Esophagus (tissue), 2 donors: Measurements from ENCODE around the gene EEFSEC. TPM values are rescaled to one million over a fixed set of nuclear protein-coding genes. Genes with fewer than 3 reads are reported as not detected.

ENCODE experiments used
- H3K27ac ChIP-seq, 2 donors: one replicate each; pipeline ENCODE4 v1.5.1; 2013; ENCODE audit warnings: low read depth in 2 of 2, mild to moderate bottlenecking in 2 of 2, inconsistent platforms in 1 of 2, low read length in 1 of 2, moderate library complexity in 1 of 2
- H3K27me3 ChIP-seq, 2 donors: one replicate each; pipeline ENCODE4 v1.6.1; 2013; ENCODE audit warnings: low read length in 2 of 2, control low read depth in 1 of 2, mild to moderate bottlenecking in 1 of 2; ENCODE audit not compliant: insufficient read depth in 2 of 2, control insufficient read depth in 1 of 2
- H3K36me3 ChIP-seq, 2 donors: one replicate each; pipeline ENCODE4 v1.6.1; 2013; ENCODE audit warnings: low read length in 1 of 2; ENCODE audit not compliant: control insufficient read depth in 2 of 2, insufficient read depth in 2 of 2
- H3K4me1 ChIP-seq, 2 donors: one replicate each; pipeline ENCODE4 v1.6.1; 2013; ENCODE audit warnings: low read length in 1 of 2; ENCODE audit not compliant: control insufficient read depth in 2 of 2, insufficient read depth in 2 of 2
- H3K4me3 ChIP-seq, 2 donors: one replicate each; pipeline ENCODE4 v1.5.1; 2013; ENCODE audit warnings: low read length in 2 of 2, mild to moderate bottlenecking in 2 of 2, low read depth in 1 of 2, moderate library complexity in 1 of 2
- H3K9me3 ChIP-seq, 2 donors: one replicate each; pipeline ENCODE4 v1.6.1; 2013; ENCODE audit warnings: mild to moderate bottlenecking in 2 of 2, low read depth in 1 of 2, low read length in 1 of 2, moderate library complexity in 1 of 2; ENCODE audit not compliant: control insufficient read depth in 2 of 2, insufficient read depth in 1 of 2
- WGBS, 2 donors: extraction: QIAGEN DNeasy Blood & Tissue Kit; methylation state at CpG; one replicate each; pipeline ENCODE4 v1.1.7; 2013; 5-methylcytosine and 5-hydroxymethylcytosine counted together
- polyA plus RNA-seq, 2 donors: library from polyadenylated mRNA; stranded (reverse); fragments of 200-250 nt; gene quantifications; one replicate each; pipeline ENCODE4 v1.2.3, GENCODE V29; 2013
- donor health status: healthy with polysubstance abuse.
- donor health status: Bipolar disorder and iron deficiency.

EEFSEC gene
- polyA plus RNA-seq, 2 donors, result 6.1 to 10.0 TPM

- Histone ChIP-seq H3K27me3 (no peaks in the 10 kb centered on the region), H3K9me3 (peaks cover 0 to 6% of the 10 kb centered on the region in 2 donors), H3K27ac (no peak overlapping the region), H3K4me3 (no peak overlapping the region), H3K4me1 (peaks cover 0 to 5% of the 10 kb centered on the region in 2 donors), H3K36me3 (peaks cover 0 to 2% of the 10 kb centered on the region in 2 donors)
Measured at GRCh38 chr3:128222796-128223385, 69.6 kb downstream of the EEFSEC start.

- no peak overlapping the region for H3K4me3 ChIP-seq
- 84 to 90% methylated on average over 8 of the region's 8 CpGs for WGBS, 2 donors
- no peak overlapping the region for H3K27ac ChIP-seq
- no peaks in the 10 kb centered on the region for H3K27me3 ChIP-seq
- H3K36me3 ChIP-seq, result no peaks in the 10 kb centered on the region
- H3K4me1 ChIP-seq, result peaks cover 0 to 3% of the 10 kb centered on the region in 2 donors
- H3K9me3 ChIP-seq, result peaks cover 0 to 6% of the 10 kb centered on the region in 2 donors
Measured at GRCh38 chr3:128226186-128226725, 73.0 kb downstream of the EEFSEC start.

- Histone ChIP-seq H3K27ac (no peak overlapping the region), H3K36me3 (no peaks in the 10 kb centered on the region), H3K4me1 (peaks cover 0 to 3% of the 10 kb centered on the region in 2 donors), H3K4me3 (no peak overlapping the region), H3K27me3 (no peaks in the 10 kb centered on the region), H3K9me3 (peaks cover 0 to 6% of the 10 kb centered on the region in 2 donors)
- 62 to 76% methylated on average over 5 of the region's 5 CpGs for WGBS, 2 donors
Measured at GRCh38 chr3:128226795-128227395, 73.6 kb downstream of the EEFSEC start.

- Histone ChIP-seq H3K9me3 (peaks cover 0 to 6% of the 10 kb centered on the region in 2 donors), H3K4me1 (peaks cover 0 to 3% of the 10 kb centered on the region in 2 donors), H3K27me3 (no peaks in the 10 kb centered on the region), H3K27ac (no peak overlapping the region), H3K36me3 (no peaks in the 10 kb centered on the region), H3K4me3 (no peak overlapping the region)
- 94% methylated on average over 4 of the region's 4 CpGs for WGBS, 2 donors
Measured at GRCh38 chr3:128227507-128227906, 74.2 kb downstream of the EEFSEC start.

GRCh38 chr3:128228366-128228910 lies 75.2 kb downstream of the EEFSEC start:
- no peaks in the 10 kb centered on the region for H3K9me3 ChIP-seq
- 91 to 96% methylated on average over 5 of the region's 5 CpGs for WGBS, 2 donors
- no peaks in the 10 kb centered on the region for H3K27me3 ChIP-seq
- H3K27ac ChIP-seq, result no peak overlapping the region
- H3K36me3 ChIP-seq, result no peaks in the 10 kb centered on the region
- no peak overlapping the region for H3K4me3 ChIP-seq
- H3K4me1 ChIP-seq, result peaks cover 0 to 3% of the 10 kb centered on the region in 2 donors

GRCh38 chr3:128229106-128229857 lies 76.0 kb downstream of the EEFSEC start:
- Histone ChIP-seq H3K4me1 (peaks cover 0 to 3% of the 10 kb centered on the region in 2 donors), H3K36me3 (no peaks in the 10 kb centered on the region), H3K27me3 (no peaks in the 10 kb centered on the region), H3K4me3 (no peak overlapping the region), H3K9me3 (no peaks in the 10 kb centered on the region), H3K27ac (no peak overlapping the region)
- WGBS, 2 donors, result 82 to 88% methylated on average over 11 of the region's 11 CpGs

GRCh38 chr3:128231606-128232005 lies 78.3 kb downstream of the EEFSEC start:
- Histone ChIP-seq H3K27ac (no peak overlapping the region), H3K9me3 (no peaks in the 10 kb centered on the region), H3K4me1 (no peaks in the 10 kb centered on the region), H3K4me3 (no peak overlapping the region), H3K27me3 (no peaks in the 10 kb centered on the region), H3K36me3 (no peaks in the 10 kb centered on the region)
- WGBS, 2 donors, result 54 to 73% methylated on average over 6 of the region's 6 CpGs

- Histone ChIP-seq H3K27me3 (no peaks in the 10 kb centered on the region), H3K9me3 (no peaks in the 10 kb centered on the region), H3K4me1 (no peaks in the 10 kb centered on the region), H3K4me3 (no peak overlapping the region), H3K27ac (no peak overlapping the region), H3K36me3 (no peaks in the 10 kb centered on the region)
- 68 to 81% methylated on average over 14 of the region's 14 CpGs for WGBS, 2 donors
Measured at GRCh38 chr3:128232376-128233178, 79.3 kb downstream of the EEFSEC start.
